GM12875 (cell line): ENCODE data around the gene APBB3.
A peak's percentile ranks its signal among the peaks of the same experiment; 100 is the strongest.

Source experiments
- H3K4me3 ChIP-seq: one replicate; pipeline ENCODE4 v1.5.1; 2011; ENCODE audit warnings: low read depth, low read length, control low read depth
- CTCF ChIP-seq: IDR thresholded peaks from 2 replicates; pipeline ENCODE4 v1.5.1; 2011; ENCODE audit warnings: low read depth, mild to moderate bottlenecking, control low read depth, inconsistent platforms, low read length, moderate library complexity, borderline replicate concordance; ENCODE audit not compliant: insufficient read depth

Gene APBB3

GRCh38 chr5:140555747-140556312, 8.6 kb downstream of the APBB3 start:
- TF ChIP-seq CTCF: no peak
- peak overlapping the region; percentile 91 for H3K4me3 ChIP-seq

GRCh38 chr5:140554454-140554853, 9.9 kb downstream of the APBB3 start:
- TF ChIP-seq CTCF: no peak
- H3K4me3 ChIP-seq: no peak overlapping the region

- no peak overlapping the region for H3K4me3 ChIP-seq
Measured at GRCh38 chr5:140553657-140554056, 10.7 kb downstream of the APBB3 start.

GRCh38 chr5:140551872-140552271, 12.5 kb downstream of the APBB3 start:
- H3K4me3 ChIP-seq: no peak overlapping the region
- no peak for TF ChIP-seq CTCF

More at GRCh38 chr5:140553657-140554056, 10.7 kb downstream of the APBB3 start:
- TF ChIP-seq CTCF: no peak

- TF ChIP-seq CTCF: no peak
- no peak overlapping the region for H3K4me3 ChIP-seq
Measured at GRCh38 chr5:140550147-140551079, 14.0 kb downstream of the APBB3 start.

- no peak for TF ChIP-seq CTCF
- no peak overlapping the region for H3K4me3 ChIP-seq
Measured at GRCh38 chr5:140549237-140550144, 14.9 kb downstream of the APBB3 start.
